ENCODE results near the gene CCDC91.

The CCDC91 gene

DNA sequence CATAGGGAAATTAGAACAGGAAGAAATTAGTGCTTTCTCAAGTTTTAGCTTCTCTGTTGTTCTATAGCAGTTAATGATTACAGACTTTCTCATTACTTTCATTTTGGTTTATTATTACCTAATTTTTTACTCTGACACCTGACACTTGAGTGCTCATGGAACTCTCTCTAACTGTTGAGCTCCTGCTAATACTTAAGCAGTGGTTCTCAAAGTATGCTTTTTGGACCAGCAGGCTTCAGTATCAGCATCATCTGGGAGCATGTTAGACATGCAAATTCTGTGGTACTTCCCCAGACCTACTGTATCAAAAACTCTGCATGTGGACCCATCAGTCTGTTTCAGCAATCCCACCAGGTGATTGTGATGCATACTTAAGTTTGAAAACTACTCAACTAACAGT lies 235.3 kb downstream of the CCDC91 start:
- H3K36me3 ChIP-seq (ENCODE audit: control insufficient read depth in 4 of 4, insufficient read depth in 4 of 4, low read length in 3 of 4): no peaks in the 10 kb centered on the region
- no peak overlapping the region for H3K4me3 ChIP-seq (ENCODE audit: control insufficient read depth in 1 of 7, extremely low read depth in 1 of 7, insufficient read depth in 4 of 7, low read depth in 2 of 7, low read length in 6 of 7)
- ChIA-PET POLR2A (no interaction called here), CTCF (interaction anchor here (0.5 kb wide), 1 partner anchor 630 kb away, joined by 3 read pairs; no protein-coding TSS in a partner anchor)
- DNase-seq: no peak
- no peaks in the 10 kb centered on the region for H3K27me3 ChIP-seq (replicated peaks in 2 of 5; ENCODE audit: control insufficient read depth in 4 of 5, insufficient read depth in 5 of 5, low read length in 4 of 5)
- H3K27ac ChIP-seq (ENCODE audit: insufficient read depth in 1 of 2, low read depth in 1 of 2, low read length in 2 of 2, poor library complexity in 1 of 2, severe bottlenecking in 2 of 2): no peak overlapping the region
- H3K9me3 ChIP-seq (ENCODE audit: control extremely low read depth in 1 of 5, control insufficient read depth in 4 of 5, insufficient read depth in 2 of 5, low read depth in 1 of 5, low read length in 4 of 5): no peaks in the 10 kb centered on the region
- no peaks in the 10 kb centered on the region for H3K4me1 ChIP-seq (ENCODE audit: control extremely low read depth in 1 of 4, control insufficient read depth in 4 of 4, insufficient read depth in 4 of 4, low read length in 3 of 4)

DNA sequence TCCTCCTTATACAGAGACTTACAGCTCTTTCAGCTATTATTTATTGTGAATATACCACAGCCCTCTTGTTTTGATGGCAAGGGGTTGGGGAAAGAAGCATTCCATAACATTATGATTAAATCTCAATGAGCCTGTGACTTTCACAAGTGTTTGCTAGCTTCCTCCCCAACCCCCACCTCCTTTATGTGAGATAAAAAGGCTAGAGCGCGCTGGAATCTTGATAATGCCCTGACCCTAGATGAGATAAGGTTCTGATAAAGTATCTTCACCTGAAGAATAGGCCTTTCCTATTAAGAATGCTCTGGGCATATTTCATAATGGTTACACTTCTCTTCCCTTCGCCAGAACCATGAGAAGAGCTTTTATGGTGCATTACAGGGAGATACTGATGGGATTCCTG lies 236.8 kb downstream of the CCDC91 start:
- 100% methylated on average over 2 of the region's 3 CpGs for WGBS (ENCODE audit: insufficient coverage)
- no peaks in the 10 kb centered on the region for H3K36me3 ChIP-seq (ENCODE audit: control insufficient read depth in 4 of 4, insufficient read depth in 4 of 4, low read length in 3 of 4)
- H3K27ac ChIP-seq (ENCODE audit: insufficient read depth in 1 of 2, low read depth in 1 of 2, low read length in 2 of 2, poor library complexity in 1 of 2, severe bottlenecking in 2 of 2): no peak overlapping the region
- H3K4me1 ChIP-seq (ENCODE audit: control extremely low read depth in 1 of 4, control insufficient read depth in 4 of 4, insufficient read depth in 4 of 4, low read length in 3 of 4): no peaks in the 10 kb centered on the region
- DNase-seq: no peak
- H3K4me3 ChIP-seq (ENCODE audit: control insufficient read depth in 1 of 7, extremely low read depth in 1 of 7, insufficient read depth in 4 of 7, low read depth in 2 of 7, low read length in 6 of 7): no peak overlapping the region
- no peaks in the 10 kb centered on the region for H3K27me3 ChIP-seq (replicated peaks in 2 of 5; ENCODE audit: control insufficient read depth in 4 of 5, insufficient read depth in 5 of 5, low read length in 4 of 5)
- peaks cover 0 to 2% (median 0%) of the 10 kb centered on the region in 5 experiments for H3K9me3 ChIP-seq (ENCODE audit: control extremely low read depth in 1 of 5, control insufficient read depth in 4 of 5, insufficient read depth in 2 of 5, low read depth in 1 of 5, low read length in 4 of 5)
- POLR2A ChIA-PET: no interaction called here
- CTCF ChIA-PET: no interaction called here

DNA sequence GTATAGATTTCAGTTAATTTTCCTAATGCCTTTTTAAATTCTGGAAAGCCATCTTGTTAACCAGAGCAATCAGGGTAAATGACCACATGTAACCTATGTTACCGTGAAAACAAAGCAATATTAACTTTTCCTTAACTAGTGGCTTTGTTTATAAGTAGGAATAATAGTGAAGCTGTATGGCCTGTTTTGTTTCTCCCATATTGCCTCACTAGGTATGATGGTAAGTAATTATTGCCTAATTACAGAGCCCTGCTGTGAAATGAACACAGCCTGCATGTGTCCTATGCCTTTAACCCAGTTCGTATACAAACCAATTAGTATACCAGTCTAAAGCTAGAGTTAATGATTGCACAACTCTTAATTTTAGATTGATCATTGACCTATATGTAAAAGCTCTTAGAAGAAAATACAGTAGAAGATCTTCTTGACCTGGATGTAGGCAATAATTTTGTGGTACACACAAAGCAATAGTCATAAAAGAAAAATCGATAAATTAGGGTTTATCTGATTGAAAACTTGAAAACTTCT lies 249.9 kb downstream of the CCDC91 start:
- no CpG with 5 or more reads among the region's 3 CpGs for WGBS (ENCODE audit: insufficient coverage)
- H3K4me3 ChIP-seq (ENCODE audit: control insufficient read depth in 1 of 7, extremely low read depth in 1 of 7, insufficient read depth in 4 of 7, low read depth in 2 of 7, low read length in 6 of 7): no peak overlapping the region
- no peaks in the 10 kb centered on the region for H3K36me3 ChIP-seq (ENCODE audit: control insufficient read depth in 4 of 4, insufficient read depth in 4 of 4, low read length in 3 of 4)
- no peak overlapping the region for H3K27ac ChIP-seq (ENCODE audit: insufficient read depth in 1 of 2, low read depth in 1 of 2, low read length in 2 of 2, poor library complexity in 1 of 2, severe bottlenecking in 2 of 2)
- no peaks in the 10 kb centered on the region for H3K27me3 ChIP-seq (replicated peaks in 2 of 5; ENCODE audit: control insufficient read depth in 4 of 5, insufficient read depth in 5 of 5, low read length in 4 of 5)
- no peak for DNase-seq
- H3K4me1 ChIP-seq (ENCODE audit: control extremely low read depth in 1 of 4, control insufficient read depth in 4 of 4, insufficient read depth in 4 of 4, low read length in 3 of 4): no peaks in the 10 kb centered on the region
- no peaks in the 10 kb centered on the region for H3K9me3 ChIP-seq (ENCODE audit: control extremely low read depth in 1 of 5, control insufficient read depth in 4 of 5, insufficient read depth in 2 of 5, low read depth in 1 of 5, low read length in 4 of 5)
- ChIA-PET POLR2A (no interaction called here), CTCF (no interaction called here)

DNA sequence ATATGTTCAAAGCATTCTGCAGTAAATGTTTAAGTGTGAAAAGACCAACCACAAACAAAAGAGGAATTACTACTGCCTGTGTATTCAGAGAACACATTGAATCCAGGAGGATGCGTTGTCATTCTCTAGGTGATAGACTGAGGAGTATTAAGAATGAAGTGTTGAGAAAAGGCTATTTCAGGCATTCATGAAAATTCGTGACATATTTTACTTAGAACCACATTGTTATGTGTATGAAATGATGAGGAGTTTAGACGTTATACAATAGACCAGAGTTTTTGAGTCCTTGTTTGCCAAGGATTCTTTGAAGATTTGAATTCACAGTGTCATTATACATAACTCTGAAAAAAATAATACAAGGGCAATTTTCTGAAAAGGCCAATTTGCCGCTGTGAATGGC lies 251.8 kb downstream of the CCDC91 start:
- Histone ChIP-seq H3K27me3 (replicated peaks in 2 of 5; ENCODE audit: control insufficient read depth in 4 of 5, insufficient read depth in 5 of 5, low read length in 4 of 5) (no peaks in the 10 kb centered on the region), H3K27ac (ENCODE audit: insufficient read depth in 1 of 2, low read depth in 1 of 2, low read length in 2 of 2, poor library complexity in 1 of 2, severe bottlenecking in 2 of 2) (no peak overlapping the region), H3K4me3 (ENCODE audit: control insufficient read depth in 1 of 7, extremely low read depth in 1 of 7, insufficient read depth in 4 of 7, low read depth in 2 of 7, low read length in 6 of 7) (no peak overlapping the region), H3K4me1 (ENCODE audit: control extremely low read depth in 1 of 4, control insufficient read depth in 4 of 4, insufficient read depth in 4 of 4, low read length in 3 of 4) (no peaks in the 10 kb centered on the region), H3K36me3 (ENCODE audit: control insufficient read depth in 4 of 4, insufficient read depth in 4 of 4, low read length in 3 of 4) (no peaks in the 10 kb centered on the region), H3K9me3 (ENCODE audit: control extremely low read depth in 1 of 5, control insufficient read depth in 4 of 5, insufficient read depth in 2 of 5, low read depth in 1 of 5, low read length in 4 of 5) (no peaks in the 10 kb centered on the region)
- CTCF ChIA-PET: no interaction called here
- no peak for DNase-seq
- POLR2A ChIA-PET: no interaction called here
- 100% methylated on average over 1 of the region's 4 CpGs for WGBS (ENCODE audit: insufficient coverage)

DNA sequence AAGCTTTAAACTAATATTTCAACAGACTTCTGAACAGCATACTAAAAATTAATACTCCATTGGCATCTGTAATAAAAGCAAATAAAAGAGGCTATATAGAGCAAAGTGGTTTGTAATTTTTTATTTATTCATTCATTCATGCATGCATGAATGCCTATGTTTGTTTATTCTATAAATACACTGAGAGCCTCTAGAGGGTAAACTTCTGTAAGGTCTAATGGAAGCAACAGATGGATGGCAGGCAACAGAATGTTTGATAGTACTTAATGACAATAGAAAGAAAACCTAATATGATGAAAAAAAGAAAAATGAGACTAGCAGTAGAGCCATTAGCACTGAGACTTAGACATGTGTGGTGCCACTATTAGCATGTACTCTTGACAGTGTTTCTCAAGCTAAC lies 253.1 kb downstream of the CCDC91 start:
- Histone ChIP-seq H3K36me3 (ENCODE audit: control insufficient read depth in 4 of 4, insufficient read depth in 4 of 4, low read length in 3 of 4) (no peaks in the 10 kb centered on the region), H3K27ac (ENCODE audit: insufficient read depth in 1 of 2, low read depth in 1 of 2, low read length in 2 of 2, poor library complexity in 1 of 2, severe bottlenecking in 2 of 2) (no peak overlapping the region), H3K4me3 (ENCODE audit: control insufficient read depth in 1 of 7, extremely low read depth in 1 of 7, insufficient read depth in 4 of 7, low read depth in 2 of 7, low read length in 6 of 7) (no peak overlapping the region), H3K27me3 (replicated peaks in 2 of 5; ENCODE audit: control insufficient read depth in 4 of 5, insufficient read depth in 5 of 5, low read length in 4 of 5) (no peaks in the 10 kb centered on the region), H3K4me1 (ENCODE audit: control extremely low read depth in 1 of 4, control insufficient read depth in 4 of 4, insufficient read depth in 4 of 4, low read length in 3 of 4) (no peaks in the 10 kb centered on the region), H3K9me3 (ENCODE audit: control extremely low read depth in 1 of 5, control insufficient read depth in 4 of 5, insufficient read depth in 2 of 5, low read depth in 1 of 5, low read length in 4 of 5) (no peaks in the 10 kb centered on the region)
- no peak for DNase-seq
- ChIA-PET POLR2A (no interaction called here), CTCF (no interaction called here)

DNA sequence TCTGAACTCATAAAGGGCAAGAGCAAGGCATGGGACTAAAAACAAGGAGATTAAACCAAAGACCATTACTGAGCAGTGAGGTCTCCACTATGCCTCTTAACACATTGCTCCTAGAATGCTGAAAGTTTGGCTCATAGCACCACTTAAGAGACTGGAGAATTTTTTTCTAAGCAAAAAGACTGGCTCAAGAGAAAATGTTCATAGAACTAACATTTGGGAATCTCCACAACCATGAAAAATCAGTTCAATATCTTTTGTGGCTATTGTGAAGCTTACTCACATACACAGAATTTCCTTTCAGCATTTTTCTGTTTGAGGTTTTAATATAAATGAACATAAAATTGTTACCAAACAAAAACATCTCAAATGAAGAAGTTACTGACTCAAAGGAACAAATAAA lies 255.8 kb downstream of the CCDC91 start:
- POLR2A ChIA-PET: no interaction called here

DNA sequence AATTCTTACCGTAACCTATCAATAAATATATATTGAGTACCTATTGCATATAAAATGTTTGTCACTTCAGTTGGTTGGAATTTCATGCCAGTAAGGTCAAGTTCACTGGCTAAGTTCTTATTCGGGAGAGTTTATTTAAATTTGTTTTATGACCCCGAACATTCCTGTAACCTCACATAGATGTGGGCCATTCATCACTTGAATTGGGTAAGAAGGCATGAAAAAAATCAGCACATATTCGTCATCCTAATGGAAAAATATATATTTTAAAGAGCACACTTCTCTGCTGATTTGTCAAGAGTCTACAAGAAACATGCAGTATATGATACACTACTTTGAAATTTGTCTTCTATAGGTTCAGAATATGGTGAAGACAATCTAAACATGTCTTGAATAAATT lies 263.4 kb downstream of the CCDC91 start:
- peaks cover 0 to 11% (median 3%) of the 10 kb centered on the region in 4 experiments for H3K36me3 ChIP-seq (ENCODE audit: control insufficient read depth in 4 of 4, insufficient read depth in 4 of 4, low read length in 3 of 4)
- no CpG with 5 or more reads among the region's 4 CpGs for WGBS (ENCODE audit: insufficient coverage)
- no peaks in the 10 kb centered on the region for H3K9me3 ChIP-seq (ENCODE audit: control extremely low read depth in 1 of 5, control insufficient read depth in 4 of 5, insufficient read depth in 2 of 5, low read depth in 1 of 5, low read length in 4 of 5)
- no peak overlapping the region for H3K27ac ChIP-seq (ENCODE audit: insufficient read depth in 1 of 2, low read depth in 1 of 2, low read length in 2 of 2, poor library complexity in 1 of 2, severe bottlenecking in 2 of 2)
- POLR2A ChIA-PET: no interaction called here
- H3K4me1 ChIP-seq (ENCODE audit: control extremely low read depth in 1 of 4, control insufficient read depth in 4 of 4, insufficient read depth in 4 of 4, low read length in 3 of 4): no peaks in the 10 kb centered on the region
- CTCF ChIA-PET: no interaction called here
- DNase-seq: no peak
- no peaks in the 10 kb centered on the region for H3K27me3 ChIP-seq (replicated peaks in 2 of 5; ENCODE audit: control insufficient read depth in 4 of 5, insufficient read depth in 5 of 5, low read length in 4 of 5)
- no peak overlapping the region for H3K4me3 ChIP-seq (ENCODE audit: control insufficient read depth in 1 of 7, extremely low read depth in 1 of 7, insufficient read depth in 4 of 7, low read depth in 2 of 7, low read length in 6 of 7)

More for the DNA sequence above, 255.8 kb downstream of the CCDC91 start:
- Histone ChIP-seq H3K36me3 (ENCODE audit: control insufficient read depth in 4 of 4, insufficient read depth in 4 of 4, low read length in 3 of 4) (peaks cover 0 to 2% (median 0%) of the 10 kb centered on the region in 4 experiments), H3K4me3 (ENCODE audit: control insufficient read depth in 1 of 7, extremely low read depth in 1 of 7, insufficient read depth in 4 of 7, low read depth in 2 of 7, low read length in 6 of 7) (no peak overlapping the region), H3K27ac (ENCODE audit: insufficient read depth in 1 of 2, low read depth in 1 of 2, low read length in 2 of 2, poor library complexity in 1 of 2, severe bottlenecking in 2 of 2) (no peak overlapping the region), H3K9me3 (ENCODE audit: control extremely low read depth in 1 of 5, control insufficient read depth in 4 of 5, insufficient read depth in 2 of 5, low read depth in 1 of 5, low read length in 4 of 5) (no peaks in the 10 kb centered on the region), H3K27me3 (replicated peaks in 2 of 5; ENCODE audit: control insufficient read depth in 4 of 5, insufficient read depth in 5 of 5, low read length in 4 of 5) (no peaks in the 10 kb centered on the region), H3K4me1 (ENCODE audit: control extremely low read depth in 1 of 4, control insufficient read depth in 4 of 4, insufficient read depth in 4 of 4, low read length in 3 of 4) (no peaks in the 10 kb centered on the region)
- no peak for DNase-seq
- CTCF ChIA-PET: no interaction called here

Data from common myeloid progenitor, CD34-positive (primary cell).